ENCODE data around the gene SLC25A11.

SLC25A11 gene

DNA sequence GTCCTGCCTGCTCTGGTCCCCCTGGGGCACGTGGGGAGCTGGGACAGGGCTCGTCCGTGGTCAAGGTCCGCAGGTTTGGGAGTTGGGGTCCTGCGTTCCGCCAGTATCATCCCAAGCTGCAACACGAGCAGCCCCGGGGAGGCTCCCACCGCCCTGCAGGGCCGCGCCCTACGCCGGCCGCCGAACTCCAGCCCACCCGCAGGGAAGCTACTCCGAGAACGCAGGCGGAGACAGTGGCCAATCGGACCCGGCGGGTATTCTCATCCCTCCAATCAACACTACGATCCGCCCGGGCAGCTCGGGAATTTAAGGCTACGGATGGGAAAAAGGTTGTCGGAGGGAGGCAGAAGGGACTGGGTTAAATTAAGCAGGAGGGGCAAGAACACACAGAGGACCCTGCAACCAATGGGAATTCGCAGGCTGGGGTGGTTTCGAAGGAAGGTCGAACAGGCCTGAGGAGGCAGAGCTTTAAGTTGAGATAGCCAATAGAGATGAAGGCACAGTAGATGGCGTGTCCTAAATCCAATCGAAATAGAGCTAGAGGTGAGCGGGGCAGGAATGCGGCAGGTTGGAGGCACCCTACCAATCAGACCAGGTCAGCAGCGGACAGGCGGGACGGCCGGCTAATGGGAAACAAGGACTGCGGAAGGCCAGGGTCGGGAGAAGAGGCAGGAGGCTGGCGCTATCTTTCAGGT, 27.1 kb upstream of the SLC25A11 start:
- peak; percentile 100 for DNase-seq (ENCODE audit: low spot score)

DNA sequence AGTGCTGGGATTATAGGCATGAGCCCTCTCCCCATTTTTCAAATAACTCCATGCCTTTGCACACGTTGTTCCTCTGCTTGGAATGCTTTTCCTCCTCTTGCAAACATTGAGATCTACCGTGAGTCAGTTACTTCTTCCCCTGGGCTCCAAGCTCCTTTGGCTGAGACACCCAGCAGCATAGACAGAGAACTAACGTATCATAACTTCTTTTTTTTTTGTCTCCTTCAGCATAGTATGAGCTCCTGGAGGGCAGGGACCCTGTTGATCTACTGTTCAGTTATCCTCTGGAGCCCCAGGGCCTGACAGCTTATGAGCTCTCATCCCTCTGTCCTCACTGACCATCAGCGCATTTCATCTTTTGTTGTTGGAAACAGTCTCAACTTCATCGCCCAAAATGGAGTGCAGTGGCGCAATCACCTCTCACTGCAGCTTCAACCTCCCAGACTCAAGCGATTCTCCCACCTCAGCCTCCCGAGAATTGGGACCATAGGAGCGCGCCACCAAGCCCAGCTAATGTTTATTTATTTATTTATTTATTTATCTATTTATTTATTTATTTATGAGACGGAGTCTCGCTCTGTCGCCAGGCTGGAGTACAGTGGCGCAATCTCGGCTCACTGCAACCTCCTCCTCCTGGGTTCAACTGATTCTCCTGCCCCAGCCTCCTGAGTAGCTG, 25.6 kb upstream of the SLC25A11 start:
- DNase-seq (ENCODE audit: low spot score): no peak

GRCh38 chr17:4960279-4960922, 20.6 kb upstream of the SLC25A11 start:
- DNase-seq (ENCODE audit: low spot score): no peak

DNA sequence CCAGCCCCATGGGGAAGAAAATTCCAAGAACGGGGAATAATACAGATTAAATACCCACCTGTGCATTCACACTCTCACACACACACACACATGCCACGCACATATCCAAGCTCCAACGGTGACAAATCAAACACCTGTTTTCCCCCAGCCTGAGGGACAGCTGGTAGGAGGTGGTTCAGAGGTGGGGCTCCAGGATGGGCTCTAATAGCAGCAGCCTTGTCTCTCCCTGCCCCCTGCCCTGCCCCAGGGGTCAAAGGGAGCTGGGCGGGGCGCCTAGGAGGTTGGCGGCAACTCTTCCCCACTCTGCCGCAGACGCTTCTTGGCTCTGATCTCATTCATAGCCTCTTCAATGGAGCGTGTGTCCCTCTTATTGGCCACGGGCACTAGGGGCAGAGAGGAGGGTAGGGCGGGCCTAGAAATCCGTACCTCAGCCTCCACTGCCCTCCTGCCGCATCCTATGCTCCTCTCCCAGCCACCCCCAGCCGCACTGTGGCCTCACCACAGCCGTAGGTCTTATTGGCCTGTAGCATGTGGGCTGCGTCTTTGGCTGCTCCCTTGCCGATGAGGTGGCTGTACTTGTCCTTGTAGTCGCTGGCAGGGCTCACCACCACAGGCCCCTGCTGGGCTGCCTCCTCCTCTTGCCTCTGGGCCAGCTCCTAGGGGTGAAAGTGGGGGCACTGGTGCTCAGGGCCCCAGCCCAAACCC, 19.6 kb upstream of the SLC25A11 start:
- no peak for DNase-seq (ENCODE audit: low spot score)

GRCh38 chr17:4958102-4958501, 18.3 kb upstream of the SLC25A11 start:
- DNase-seq (ENCODE audit: low spot score): no peak

- DNase-seq (ENCODE audit: low spot score): no peak
Measured at GRCh38 chr17:4956493-4957061, 16.7 kb upstream of the SLC25A11 start.

DNA sequence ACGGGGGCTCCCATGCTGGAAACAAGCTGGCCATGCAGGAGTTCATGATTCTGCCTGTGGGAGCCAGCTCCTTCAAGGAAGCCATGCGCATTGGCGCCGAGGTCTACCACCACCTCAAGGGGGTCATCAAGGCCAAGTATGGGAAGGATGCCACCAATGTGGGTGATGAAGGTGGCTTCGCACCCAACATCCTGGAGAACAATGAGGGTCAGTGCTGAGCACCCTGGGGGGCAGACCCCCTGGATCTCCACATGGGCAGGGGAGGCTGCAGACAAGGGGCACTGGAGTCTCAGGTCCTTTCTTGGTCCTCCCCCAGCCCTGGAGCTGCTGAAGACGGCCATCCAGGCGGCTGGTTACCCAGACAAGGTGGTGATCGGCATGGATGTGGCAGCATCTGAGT, 15.2 kb upstream of the SLC25A11 start:
- no peak for DNase-seq (ENCODE audit: low spot score)

GRCh38 chr17:4953451-4953961, 13.7 kb upstream of the SLC25A11 start:
- peak; percentile 76 for DNase-seq (ENCODE audit: low spot score)

- DNase-seq (ENCODE audit: low spot score): no peak
Measured at GRCh38 chr17:4951486-4951885, 11.6 kb upstream of the SLC25A11 start.

- DNase-seq (ENCODE audit: low spot score): no peak
Measured at GRCh38 chr17:4950746-4951204, 10.9 kb upstream of the SLC25A11 start, which contains the start of gene ENO3. Gene ENO3, plus strand, starts transcription at chr17:4951119. Its CDS starts 711 bp downstream, at chr17:4951830.

DNA sequence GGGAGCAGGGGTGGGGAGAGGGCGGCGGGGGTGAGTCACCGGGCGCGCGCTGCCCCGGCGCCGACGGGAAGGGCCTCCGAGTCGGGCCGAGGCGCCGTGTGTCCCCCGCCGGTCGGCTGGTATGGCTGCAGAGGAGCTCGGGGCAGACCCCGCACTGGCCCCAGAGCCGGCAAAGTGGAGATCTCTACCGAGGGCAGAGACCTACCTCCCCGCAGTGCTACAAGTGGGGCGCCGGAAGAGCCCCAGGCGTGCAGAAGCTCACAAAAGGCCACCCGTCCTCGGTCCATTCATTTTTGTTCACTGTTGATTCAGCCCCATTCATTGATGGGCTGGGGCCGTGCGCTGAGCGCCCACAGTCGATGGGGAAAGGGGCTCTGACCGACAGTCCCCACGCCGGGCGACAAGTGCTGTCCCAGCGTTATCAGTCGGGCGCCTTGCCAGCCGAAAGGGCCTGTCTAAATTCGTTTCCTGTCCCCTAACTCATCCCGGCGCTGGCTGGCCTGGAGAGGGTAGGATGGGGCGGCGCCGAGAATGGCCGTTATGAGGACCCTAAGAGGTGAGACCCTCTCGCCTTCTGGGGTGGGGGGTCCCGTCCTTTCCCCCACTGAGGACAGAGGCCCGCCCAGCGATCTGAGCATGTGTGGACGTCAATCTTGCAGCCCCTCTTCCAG, 10.4 kb upstream of the SLC25A11 start:
- no peak for DNase-seq (ENCODE audit: low spot score)

DNA sequence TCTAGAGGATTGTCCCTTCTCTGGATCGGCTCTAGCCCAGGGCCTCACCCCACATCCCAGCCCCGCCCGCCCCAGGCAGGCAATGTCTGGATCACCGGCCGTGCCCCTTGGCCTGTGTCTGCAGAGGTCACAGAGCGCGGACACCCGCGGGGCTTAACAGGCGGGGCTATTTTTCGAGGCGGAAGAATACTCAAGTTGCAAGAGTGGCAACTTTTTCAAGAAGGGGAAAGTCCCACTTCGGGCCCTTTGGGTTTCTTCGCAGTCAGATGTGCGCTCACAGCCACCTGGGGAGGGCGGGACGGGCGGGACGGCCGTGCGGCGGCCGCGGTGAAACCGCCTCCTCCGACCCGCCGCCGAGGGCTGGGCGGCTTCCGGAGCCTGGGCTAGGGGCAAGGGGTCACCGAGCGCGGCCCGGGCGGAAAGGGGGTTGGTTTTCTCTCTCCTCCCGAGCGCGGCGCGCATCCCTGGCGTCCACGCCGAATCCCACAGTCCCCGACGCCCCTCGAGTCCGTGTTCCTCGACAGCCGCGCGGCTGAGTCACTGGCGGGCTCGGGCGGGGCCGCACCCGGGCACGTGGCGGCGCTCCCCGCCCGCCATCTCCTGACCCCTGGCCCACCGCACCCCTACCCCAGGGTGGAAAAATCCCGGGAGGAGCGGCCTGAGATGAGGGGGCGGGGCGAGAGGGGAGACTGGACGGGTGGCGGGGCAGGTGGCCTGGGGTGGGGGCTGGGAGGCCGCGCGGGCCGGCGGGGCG, 9.7 kb upstream of the SLC25A11 start:
- DNase-seq (ENCODE audit: low spot score): peak; percentile 66

DNA sequence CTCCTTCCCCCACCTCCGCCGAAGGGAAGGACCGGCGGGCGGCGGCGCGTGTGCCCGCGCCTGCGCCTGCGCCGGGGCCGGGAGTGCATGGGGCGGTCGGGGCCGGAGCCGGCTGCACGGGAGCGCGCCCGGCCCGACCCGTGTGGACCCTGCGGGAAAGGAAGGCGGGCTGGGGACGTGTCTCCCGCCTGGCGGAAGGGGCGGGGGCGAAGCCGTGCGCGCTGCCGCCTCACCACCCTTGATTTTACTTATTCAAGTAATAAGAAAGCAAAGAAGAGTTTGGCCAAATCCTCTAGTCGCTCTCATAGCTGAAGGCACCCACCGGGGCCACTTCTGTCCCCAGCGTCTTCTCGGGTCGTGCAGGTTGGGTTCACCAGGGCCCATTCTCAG, 9.1 kb upstream of the SLC25A11 start:
- peak; percentile 98 for DNase-seq (ENCODE audit: low spot score)

- DNase-seq (ENCODE audit: low spot score): peak; percentile 94
Measured at GRCh38 chr17:4948166-4948930, 8.5 kb upstream of the SLC25A11 start, which contains the start of gene PFN1. Gene PFN1, minus strand, starts transcription at chr17:4948530. Its CDS starts 136 bp downstream, at chr17:4948394.

GRCh38 chr17:4947411-4948165, 7.7 kb upstream of the SLC25A11 start:
- DNase-seq (ENCODE audit: low spot score): peak; percentile 71

GRCh38 chr17:4947010-4947410, 7.2 kb upstream of the SLC25A11 start:
- DNase-seq (ENCODE audit: low spot score): no peak

- no peak for DNase-seq (ENCODE audit: low spot score)
Measured at GRCh38 chr17:4946312-4946976, 6.6 kb upstream of the SLC25A11 start.

GRCh38 chr17:4945944-4946280, 6.1 kb upstream of the SLC25A11 start:
- DNase-seq (ENCODE audit: low spot score): no peak

All from hepatic stellate cell (primary cell).